Measurements from ENCODE around the gene ARHGEF11.
A peak's percentile ranks its signal among the peaks of the same experiment; 100 is the strongest.

Gene ARHGEF11

DNA sequence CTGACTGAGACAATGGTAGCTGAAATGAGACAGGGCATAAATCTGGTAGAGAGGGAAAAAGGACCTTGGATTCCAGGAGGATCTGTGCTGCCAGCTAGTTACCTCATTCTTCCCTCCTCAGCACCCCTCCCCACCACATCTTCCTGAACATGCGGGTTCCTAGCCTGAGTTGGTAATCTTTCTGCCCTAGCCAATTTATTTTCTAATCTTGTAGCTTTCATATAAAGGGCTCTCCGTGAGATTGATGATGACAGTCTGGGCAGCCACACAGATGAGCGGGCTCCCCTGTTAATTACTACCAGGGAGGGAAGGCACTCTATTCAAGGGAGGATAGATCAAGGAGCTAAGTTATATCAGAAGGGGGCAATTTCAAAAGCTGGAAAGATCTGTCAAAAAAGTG is 20.2 kb downstream of the ARHGEF11 start:
- Histone ChIP-seq H3K9ac (ENCODE audit: low read depth, low read length) (no peak overlapping the region), H3K36me3 (ENCODE audit: insufficient read depth, low read depth, low read length) (no peaks in the 10 kb centered on the region), H3K27ac (ENCODE audit: low read length) (no peak overlapping the region), H3K27me3 (ENCODE audit: insufficient read depth, low read length) (no peaks in the 10 kb centered on the region), H3K4me3 (ENCODE audit: low read length) (no peak overlapping the region), H3K9me3 (ENCODE audit: insufficient read depth, low read depth, low read length) (peaks cover 19% of the 10 kb centered on the region), H3K4me1 (ENCODE audit: insufficient read depth, low read length) (no peaks in the 10 kb centered on the region)

- Histone ChIP-seq H3K36me3 (ENCODE audit: insufficient read depth, low read depth, low read length) (no peaks in the 10 kb centered on the region), H3K27ac (ENCODE audit: low read length) (no peak overlapping the region), H3K4me1 (ENCODE audit: insufficient read depth, low read length) (no peaks in the 10 kb centered on the region), H3K9ac (ENCODE audit: low read depth, low read length) (no peak overlapping the region), H3K4me3 (ENCODE audit: low read length) (no peak overlapping the region), H3K27me3 (ENCODE audit: insufficient read depth, low read length) (no peaks in the 10 kb centered on the region), H3K9me3 (ENCODE audit: insufficient read depth, low read depth, low read length) (peaks cover 19% of the 10 kb centered on the region)
These were observed 23.9 kb downstream of the ARHGEF11 start for GRCh38 chr1:157021688-157022087.

DNA sequence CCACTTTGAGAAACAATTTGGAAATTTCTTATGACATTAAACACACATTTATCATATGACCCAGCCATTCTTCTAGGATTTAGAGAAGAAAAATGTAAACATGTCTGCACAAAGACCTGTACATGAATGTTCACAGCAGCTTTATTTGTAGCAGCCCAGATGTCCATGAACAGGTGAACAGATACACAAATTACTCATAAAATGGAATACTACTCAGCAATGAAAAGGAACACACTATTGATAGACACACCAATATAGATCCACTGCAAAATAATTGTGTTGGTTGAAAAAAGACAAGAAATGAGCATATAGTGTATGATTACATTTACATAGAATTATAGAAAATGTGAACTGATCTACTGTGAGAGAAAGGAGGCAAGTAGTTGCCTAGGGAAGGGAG is 26.1 kb downstream of the ARHGEF11 start:
- no peak overlapping the region for H3K4me3 ChIP-seq (ENCODE audit: low read length)
- H3K9ac ChIP-seq (ENCODE audit: low read depth, low read length), result no peak overlapping the region
- H3K27ac ChIP-seq (ENCODE audit: low read length), result no peak overlapping the region
- H3K9me3 ChIP-seq (ENCODE audit: insufficient read depth, low read depth, low read length), result peaks cover 19% of the 10 kb centered on the region
- no peaks in the 10 kb centered on the region for H3K4me1 ChIP-seq (ENCODE audit: insufficient read depth, low read length)
- no peaks in the 10 kb centered on the region for H3K36me3 ChIP-seq (ENCODE audit: insufficient read depth, low read depth, low read length)
- no peaks in the 10 kb centered on the region for H3K27me3 ChIP-seq (ENCODE audit: insufficient read depth, low read length)

DNA sequence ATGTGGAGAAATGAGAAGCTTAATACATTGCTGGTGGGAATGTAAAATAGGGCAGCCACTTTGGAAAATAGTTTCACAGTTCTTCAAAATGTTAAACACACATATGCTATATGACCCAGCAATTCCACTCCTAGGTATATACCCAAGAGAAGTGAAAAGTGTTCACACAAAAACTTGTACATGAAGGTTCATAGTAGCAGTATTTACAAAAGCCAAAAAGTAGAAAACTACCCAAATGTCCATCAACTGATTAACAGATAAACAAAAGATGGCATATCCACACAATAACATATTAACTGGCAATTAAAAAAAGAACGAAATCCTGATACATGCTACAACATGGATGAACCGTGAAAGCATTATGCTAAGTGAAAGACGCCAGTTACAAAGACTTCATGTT is 33.7 kb downstream of the ARHGEF11 start:
- H3K36me3 ChIP-seq (ENCODE audit: insufficient read depth, low read depth, low read length), result no peaks in the 10 kb centered on the region
- no peaks in the 10 kb centered on the region for H3K27me3 ChIP-seq (ENCODE audit: insufficient read depth, low read length)
- no peaks in the 10 kb centered on the region for H3K4me1 ChIP-seq (ENCODE audit: insufficient read depth, low read length)
- no peaks in the 10 kb centered on the region for H3K9me3 ChIP-seq (ENCODE audit: insufficient read depth, low read depth, low read length)
- H3K27ac ChIP-seq (ENCODE audit: low read length), result no peak overlapping the region
- H3K9ac ChIP-seq (ENCODE audit: low read depth, low read length), result no peak overlapping the region
- no peak overlapping the region for H3K4me3 ChIP-seq (ENCODE audit: low read length)

DNA sequence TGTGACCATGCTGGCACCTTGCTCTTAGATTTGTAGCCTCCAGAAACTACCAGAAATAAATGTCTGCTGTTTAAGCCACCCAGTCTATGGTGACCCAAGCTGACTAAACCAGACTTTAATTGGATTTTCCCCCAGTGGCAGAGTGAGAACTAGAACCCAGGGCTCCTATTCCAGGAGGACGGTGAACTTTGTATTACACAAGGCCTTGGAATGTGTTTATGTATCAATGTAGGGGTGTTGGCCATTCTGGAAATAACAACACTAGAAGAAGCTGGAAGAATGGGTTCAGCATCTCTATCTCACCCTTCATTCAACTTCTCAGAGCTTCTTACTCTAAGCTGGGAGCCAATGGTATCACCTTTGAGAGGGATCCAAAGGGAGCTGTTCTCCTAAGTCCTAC is 37.0 kb downstream of the ARHGEF11 start:
- H3K36me3 ChIP-seq (ENCODE audit: insufficient read depth, low read depth, low read length), result no peaks in the 10 kb centered on the region
- peaks cover 19% of the 10 kb centered on the region for H3K4me1 ChIP-seq (ENCODE audit: insufficient read depth, low read length)
- no peak overlapping the region for H3K9ac ChIP-seq (ENCODE audit: low read depth, low read length)

DNA sequence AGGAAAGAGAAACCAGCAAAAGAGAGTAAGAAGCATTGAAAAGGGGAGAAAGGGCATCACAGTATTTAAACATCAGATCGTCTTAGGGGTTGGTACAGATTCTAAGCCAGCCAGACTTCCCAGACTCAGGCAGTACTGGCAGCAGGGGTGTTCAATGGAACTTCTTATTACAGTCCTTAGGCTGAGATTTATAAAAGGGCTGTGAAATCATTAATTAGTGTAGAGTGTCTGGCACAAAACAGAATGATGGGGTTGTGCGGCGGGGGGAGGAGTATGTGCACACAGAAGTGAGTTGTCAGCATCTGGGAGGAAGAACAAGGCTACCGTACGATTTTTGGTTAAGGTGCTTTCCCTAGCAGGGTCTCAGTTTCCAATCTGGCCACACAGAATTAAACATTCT is 38.2 kb downstream of the ARHGEF11 start:
- H3K36me3 ChIP-seq (ENCODE audit: insufficient read depth, low read depth, low read length), result no peaks in the 10 kb centered on the region
- H3K4me1 ChIP-seq (ENCODE audit: insufficient read depth, low read length), result peaks cover 28% of the 10 kb centered on the region
- H3K27me3 ChIP-seq (ENCODE audit: insufficient read depth, low read length), result no peaks in the 10 kb centered on the region
- no peak overlapping the region for H3K4me3 ChIP-seq (ENCODE audit: low read length)
- H3K9me3 ChIP-seq (ENCODE audit: insufficient read depth, low read depth, low read length), result no peaks in the 10 kb centered on the region
- H3K27ac ChIP-seq (ENCODE audit: low read length), result no peak overlapping the region
- H3K9ac ChIP-seq (ENCODE audit: low read depth, low read length), result no peak overlapping the region

More for the DNA sequence above, 37.0 kb downstream of the ARHGEF11 start:
- Histone ChIP-seq H3K4me3 (ENCODE audit: low read length) (no peak overlapping the region), H3K9me3 (ENCODE audit: insufficient read depth, low read depth, low read length) (no peaks in the 10 kb centered on the region), H3K27ac (ENCODE audit: low read length) (no peak overlapping the region), H3K27me3 (ENCODE audit: insufficient read depth, low read length) (no peaks in the 10 kb centered on the region)

- Histone ChIP-seq H3K27me3 (ENCODE audit: insufficient read depth, low read length) (no peaks in the 10 kb centered on the region), H3K4me1 (ENCODE audit: insufficient read depth, low read length) (peaks cover 28% of the 10 kb centered on the region), H3K9ac (ENCODE audit: low read depth, low read length) (no peak overlapping the region), H3K36me3 (ENCODE audit: insufficient read depth, low read depth, low read length) (no peaks in the 10 kb centered on the region), H3K9me3 (ENCODE audit: insufficient read depth, low read depth, low read length) (no peaks in the 10 kb centered on the region), H3K4me3 (ENCODE audit: low read length) (no peak overlapping the region), H3K27ac (ENCODE audit: low read length) (no peak overlapping the region)
These were observed 38.9 kb downstream of the ARHGEF11 start for GRCh38 chr1:157006676-157007075.

GRCh38 chr1:157005965-157006364 is 39.6 kb downstream of the ARHGEF11 start:
- Histone ChIP-seq H3K27ac (ENCODE audit: low read length) (no peak overlapping the region), H3K4me3 (ENCODE audit: low read length) (no peak overlapping the region), H3K36me3 (ENCODE audit: insufficient read depth, low read depth, low read length) (no peaks in the 10 kb centered on the region), H3K9ac (ENCODE audit: low read depth, low read length) (no peak overlapping the region), H3K27me3 (ENCODE audit: insufficient read depth, low read length) (no peaks in the 10 kb centered on the region), H3K4me1 (ENCODE audit: insufficient read depth, low read length) (peaks cover 28% of the 10 kb centered on the region), H3K9me3 (ENCODE audit: insufficient read depth, low read depth, low read length) (no peaks in the 10 kb centered on the region)

GRCh38 chr1:157004806-157005205 is 40.7 kb downstream of the ARHGEF11 start:
- no peaks in the 10 kb centered on the region for H3K36me3 ChIP-seq (ENCODE audit: insufficient read depth, low read depth, low read length)

GRCh38 chr1:157004327-157004726 is 41.2 kb downstream of the ARHGEF11 start:
- H3K27me3 ChIP-seq (ENCODE audit: insufficient read depth, low read length), result no peaks in the 10 kb centered on the region
- no peak overlapping the region for H3K4me3 ChIP-seq (ENCODE audit: low read length)
- H3K9ac ChIP-seq (ENCODE audit: low read depth, low read length), result no peak overlapping the region
- H3K27ac ChIP-seq (ENCODE audit: low read length), result peak overlapping the region; percentile 19
- no peaks in the 10 kb centered on the region for H3K36me3 ChIP-seq (ENCODE audit: insufficient read depth, low read depth, low read length)
- peaks cover 28% of the 10 kb centered on the region for H3K4me1 ChIP-seq (ENCODE audit: insufficient read depth, low read length)
- H3K9me3 ChIP-seq (ENCODE audit: insufficient read depth, low read depth, low read length), result no peaks in the 10 kb centered on the region

More at GRCh38 chr1:157004806-157005205, 40.7 kb downstream of the ARHGEF11 start:
- H3K27ac ChIP-seq (ENCODE audit: low read length), result no peak overlapping the region
- H3K4me1 ChIP-seq (ENCODE audit: insufficient read depth, low read length), result peaks cover 28% of the 10 kb centered on the region
- no peaks in the 10 kb centered on the region for H3K9me3 ChIP-seq (ENCODE audit: insufficient read depth, low read depth, low read length)
- no peak overlapping the region for H3K9ac ChIP-seq (ENCODE audit: low read depth, low read length)
- no peaks in the 10 kb centered on the region for H3K27me3 ChIP-seq (ENCODE audit: insufficient read depth, low read length)
- H3K4me3 ChIP-seq (ENCODE audit: low read length), result no peak overlapping the region

GRCh38 chr1:157001304-157001703 is 44.2 kb downstream of the ARHGEF11 start:
- Histone ChIP-seq H3K36me3 (ENCODE audit: insufficient read depth, low read depth, low read length) (no peaks in the 10 kb centered on the region), H3K9me3 (ENCODE audit: insufficient read depth, low read depth, low read length) (no peaks in the 10 kb centered on the region), H3K27ac (ENCODE audit: low read length) (no peak overlapping the region), H3K9ac (ENCODE audit: low read depth, low read length) (no peak overlapping the region), H3K4me3 (ENCODE audit: low read length) (no peak overlapping the region), H3K27me3 (ENCODE audit: insufficient read depth, low read length) (no peaks in the 10 kb centered on the region), H3K4me1 (ENCODE audit: insufficient read depth, low read length) (peaks cover 28% of the 10 kb centered on the region)

DNA sequence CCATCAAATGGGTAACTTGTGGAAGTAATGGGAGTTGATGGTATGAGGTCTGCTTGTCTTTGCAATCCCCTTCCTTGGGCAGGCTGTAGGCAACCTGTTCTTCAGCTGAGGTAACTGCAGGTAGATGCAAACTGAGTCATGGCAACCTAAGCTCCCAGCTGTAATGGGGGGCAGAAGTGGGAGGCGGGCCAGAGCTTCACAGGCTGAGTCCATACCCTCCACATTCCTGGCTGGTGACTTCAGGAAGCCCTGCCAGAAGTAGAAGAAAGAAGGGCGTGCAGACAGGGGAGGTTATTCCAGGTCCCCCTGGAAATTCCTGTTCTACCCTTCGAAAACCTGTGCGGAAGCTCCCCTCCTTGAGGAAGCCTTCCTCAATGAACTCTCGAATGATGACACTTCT is 44.9 kb downstream of the ARHGEF11 start:
- H3K4me1 ChIP-seq (ENCODE audit: insufficient read depth, low read length), result peaks cover 28% of the 10 kb centered on the region
- H3K9me3 ChIP-seq (ENCODE audit: insufficient read depth, low read depth, low read length), result no peaks in the 10 kb centered on the region
- H3K27ac ChIP-seq (ENCODE audit: low read length), result no peak overlapping the region
- no peak overlapping the region for H3K4me3 ChIP-seq (ENCODE audit: low read length)
- no peaks in the 10 kb centered on the region for H3K27me3 ChIP-seq (ENCODE audit: insufficient read depth, low read length)
- no peak overlapping the region for H3K9ac ChIP-seq (ENCODE audit: low read depth, low read length)
- H3K36me3 ChIP-seq (ENCODE audit: insufficient read depth, low read depth, low read length), result no peaks in the 10 kb centered on the region

All from iPS-20b (cell line).